GM18909 (cell line): ENCODE measurements around the gene PDCD10.

Experiments
- ATAC-seq: cut with Tn5 transposase; IDR thresholded peaks from one replicate; pipeline ENCODE4 v1.9.1; 2021; ENCODE audit warnings: mild to moderate bottlenecking; ENCODE audit not compliant: unreplicated experiment, poor library complexity

The PDCD10 gene

DNA sequence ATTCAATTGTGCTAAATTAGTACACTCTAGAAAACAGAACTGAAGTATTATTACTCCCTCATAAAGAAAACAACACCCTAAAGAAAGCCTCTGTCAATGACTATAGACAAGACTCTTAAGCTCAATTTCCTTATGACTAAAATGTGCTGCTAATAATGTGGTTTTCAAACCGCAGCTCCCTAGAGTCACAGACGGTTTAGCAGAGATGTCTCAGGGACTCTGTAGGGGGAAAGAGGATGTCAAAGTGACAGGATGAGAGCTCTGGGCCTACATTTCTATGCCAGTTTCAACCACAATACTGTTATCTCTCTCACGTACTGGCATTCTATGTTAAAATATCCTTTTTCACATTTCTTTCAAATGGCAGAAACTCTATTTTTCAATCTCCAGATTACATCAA lies 43.3 kb downstream of the PDCD10 start:
- peak; percentile 100 for ATAC-seq

DNA sequence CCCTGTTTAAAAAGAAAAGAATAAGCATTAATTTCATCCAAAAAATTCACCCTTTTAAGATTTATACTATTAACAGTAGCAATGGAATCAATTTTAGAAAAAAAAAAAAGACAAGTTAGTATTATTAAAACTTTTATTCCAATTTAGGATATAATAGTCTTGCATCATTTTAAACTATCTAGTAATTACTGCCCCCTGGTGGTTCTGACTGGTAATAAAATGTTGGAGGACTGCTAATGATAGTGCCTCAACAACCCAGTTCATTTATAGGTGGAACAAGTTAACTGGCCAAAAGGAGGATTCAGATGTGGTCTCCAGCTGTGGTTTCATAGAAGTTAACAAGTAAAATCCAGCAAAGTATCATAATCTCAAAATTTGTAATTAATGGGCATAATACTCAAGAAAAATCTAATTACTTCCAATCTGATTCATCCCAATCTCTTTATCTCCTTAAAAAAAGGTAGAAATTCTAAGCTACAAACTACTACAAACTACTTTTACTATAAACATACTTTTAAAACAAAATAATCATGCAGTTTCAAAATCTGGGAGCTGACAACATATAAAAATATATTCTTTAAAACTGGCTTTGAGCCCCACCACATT lies 50.2 kb downstream of the PDCD10 start:
- peak; percentile 86 for ATAC-seq

DNA sequence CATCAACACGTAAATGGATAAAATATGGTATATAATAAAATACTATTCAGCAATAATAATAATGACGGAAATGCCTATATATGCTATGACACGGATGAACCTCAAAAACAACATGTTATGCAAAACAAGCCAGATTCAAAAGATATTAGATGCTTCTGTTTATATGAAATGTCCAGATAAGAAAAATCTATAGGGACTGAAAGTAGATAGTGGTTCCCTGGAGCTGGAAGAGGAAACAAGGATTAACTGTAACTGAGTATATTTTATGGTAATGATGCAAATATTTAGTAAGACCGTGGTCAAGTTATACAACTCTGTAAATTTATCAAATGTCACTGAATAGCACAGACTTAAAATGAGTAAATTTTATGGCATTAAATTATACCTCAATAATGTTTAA lies 55.2 kb downstream of the PDCD10 start:
- ATAC-seq = no peak

DNA sequence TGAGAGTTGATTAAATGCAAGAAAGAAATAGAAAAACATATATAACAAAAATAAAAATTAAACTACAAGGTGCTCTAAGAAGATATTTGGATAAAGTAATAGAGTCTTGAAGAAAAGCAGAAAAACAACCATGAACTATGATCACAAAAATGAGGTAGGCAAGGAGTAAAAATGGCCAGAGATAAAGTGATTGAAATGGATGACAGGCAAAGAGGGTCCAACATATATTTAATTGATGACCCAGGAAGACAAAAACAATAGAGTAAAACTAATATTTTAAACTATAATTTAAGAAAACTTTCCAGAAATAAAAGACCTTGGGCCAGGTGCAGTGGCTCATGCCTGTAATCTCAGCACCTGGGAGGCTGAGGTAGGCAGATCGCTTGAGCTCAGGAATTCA lies 58.8 kb downstream of the PDCD10 start:
- ATAC-seq = no peak

DNA sequence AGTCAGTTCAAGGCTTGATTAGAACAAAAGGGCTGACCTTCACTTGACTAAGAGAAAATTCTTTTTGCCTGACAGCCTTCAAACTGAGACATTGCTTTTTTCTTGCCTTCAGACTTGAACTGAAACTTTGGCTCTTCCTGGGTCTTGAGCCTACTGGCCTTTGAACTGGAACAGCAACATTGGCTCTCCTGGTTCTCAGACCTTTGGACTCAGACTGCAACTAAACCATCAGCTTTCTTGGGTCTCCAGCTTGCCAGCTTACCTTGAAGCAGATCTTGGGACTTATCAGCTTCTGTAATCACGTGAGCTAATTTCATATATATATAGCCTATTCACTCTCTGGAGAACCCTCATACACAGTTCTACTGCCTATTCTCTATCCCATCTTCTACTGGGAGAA lies 61.5 kb downstream of the PDCD10 start:
- no peak for ATAC-seq

DNA sequence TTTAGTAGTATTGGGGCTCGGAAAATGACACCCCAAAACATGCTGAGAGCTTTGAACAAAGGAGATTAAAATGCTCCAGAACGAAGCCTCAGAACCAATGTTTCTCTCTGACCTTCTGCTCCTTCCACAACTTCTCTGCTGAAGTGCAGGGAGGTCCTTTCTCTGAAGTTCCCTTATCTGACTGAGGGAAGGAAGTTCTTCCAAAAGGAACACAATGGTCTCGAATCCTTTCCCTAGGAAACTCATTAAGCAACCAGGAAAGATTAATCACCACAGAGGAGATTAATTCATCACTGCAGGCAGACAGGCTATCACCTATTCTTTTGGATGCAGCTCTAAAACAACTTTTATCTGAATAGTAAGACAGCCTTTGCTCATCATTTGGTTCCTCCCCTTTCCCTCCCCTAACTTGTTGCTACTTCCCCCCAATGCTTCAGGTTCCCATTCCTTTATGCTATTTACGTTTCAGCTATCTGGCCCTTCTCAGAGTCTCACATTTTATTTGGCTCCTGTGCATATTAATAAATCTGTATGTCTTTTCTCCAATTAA lies 62.7 kb downstream of the PDCD10 start:
- no peak for ATAC-seq

DNA sequence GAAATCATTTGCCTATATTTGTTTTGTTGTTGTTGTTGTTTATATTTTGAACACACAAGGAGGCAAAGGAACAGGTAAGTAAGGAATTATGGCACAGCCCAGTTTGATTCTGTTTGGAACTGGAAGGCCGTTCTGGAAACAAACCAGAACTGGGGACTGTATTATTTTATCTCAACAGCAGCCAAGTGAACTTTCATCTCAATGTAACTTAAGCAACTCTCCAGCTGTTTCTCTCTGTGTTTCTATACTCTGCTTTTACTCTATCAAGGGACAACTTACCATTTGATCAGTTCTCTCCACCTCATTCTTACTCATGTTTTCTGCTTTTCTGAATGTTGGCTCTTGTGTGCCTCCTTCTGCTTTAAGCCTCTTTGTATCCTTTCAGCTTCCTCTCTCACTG lies 65.0 kb downstream of the PDCD10 start:
- ATAC-seq = no peak

DNA sequence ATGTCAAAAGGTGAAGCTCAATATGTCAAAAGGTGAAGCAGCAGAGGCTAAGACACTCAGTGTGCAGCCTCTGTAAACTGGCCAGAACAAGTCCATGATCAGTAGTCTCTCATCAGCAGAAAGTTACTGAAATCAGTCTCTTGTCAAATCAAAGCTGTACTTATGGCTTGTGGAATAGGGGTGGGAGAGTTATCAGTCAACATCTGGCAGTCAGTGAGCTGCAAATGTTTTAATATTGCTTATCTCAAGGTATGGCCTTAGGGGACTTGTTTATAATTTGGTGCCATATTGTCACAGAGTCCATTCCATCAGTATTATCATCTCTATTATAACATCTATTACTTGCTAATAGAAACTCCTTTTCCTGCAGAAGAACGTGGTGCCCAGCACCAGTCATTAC lies 66.0 kb downstream of the PDCD10 start:
- ATAC-seq = no peak

DNA sequence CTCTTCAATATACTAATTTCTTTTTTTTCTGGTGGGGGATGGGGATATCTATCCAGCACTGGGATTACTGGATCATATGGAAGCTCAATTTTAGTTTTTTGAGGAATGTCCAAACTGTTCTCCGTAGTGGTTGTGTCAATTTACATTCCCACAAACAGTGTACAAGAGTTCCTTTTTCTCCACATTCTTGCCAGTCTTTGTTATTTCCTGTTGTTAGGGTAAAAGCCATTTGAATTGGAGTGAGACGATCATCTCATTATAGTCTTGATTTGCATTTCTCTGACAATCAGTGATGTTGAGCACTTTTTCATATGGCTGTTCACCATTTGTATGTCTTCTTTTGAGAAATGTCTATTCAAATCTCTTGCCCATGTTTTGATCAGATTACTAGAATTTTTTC lies 68.1 kb downstream of the PDCD10 start:
- ATAC-seq = no peak

DNA sequence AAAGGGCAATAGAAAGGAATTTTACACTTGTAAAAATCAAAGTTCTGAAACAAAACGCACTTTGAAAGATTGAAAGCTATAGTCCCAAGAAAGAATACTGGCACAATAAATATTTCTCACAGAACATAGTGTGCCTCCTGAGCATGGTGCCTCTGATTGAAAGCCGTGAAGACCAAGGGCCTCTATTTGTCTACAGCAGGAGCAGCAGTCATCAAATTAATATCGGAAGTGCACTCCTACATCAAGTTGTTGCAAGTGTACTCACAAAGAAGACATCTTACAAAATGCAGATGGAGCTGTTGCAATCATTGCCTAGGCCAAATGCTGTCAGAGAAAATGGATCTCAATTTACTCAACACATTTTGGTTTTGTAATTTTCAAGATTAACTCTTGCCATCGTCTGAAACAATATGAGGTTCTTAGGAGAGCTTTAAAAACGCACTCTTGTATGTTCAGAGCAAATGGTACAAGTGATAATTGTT lies 71.7 kb downstream of the PDCD10 start:
- ATAC-seq = no peak

DNA sequence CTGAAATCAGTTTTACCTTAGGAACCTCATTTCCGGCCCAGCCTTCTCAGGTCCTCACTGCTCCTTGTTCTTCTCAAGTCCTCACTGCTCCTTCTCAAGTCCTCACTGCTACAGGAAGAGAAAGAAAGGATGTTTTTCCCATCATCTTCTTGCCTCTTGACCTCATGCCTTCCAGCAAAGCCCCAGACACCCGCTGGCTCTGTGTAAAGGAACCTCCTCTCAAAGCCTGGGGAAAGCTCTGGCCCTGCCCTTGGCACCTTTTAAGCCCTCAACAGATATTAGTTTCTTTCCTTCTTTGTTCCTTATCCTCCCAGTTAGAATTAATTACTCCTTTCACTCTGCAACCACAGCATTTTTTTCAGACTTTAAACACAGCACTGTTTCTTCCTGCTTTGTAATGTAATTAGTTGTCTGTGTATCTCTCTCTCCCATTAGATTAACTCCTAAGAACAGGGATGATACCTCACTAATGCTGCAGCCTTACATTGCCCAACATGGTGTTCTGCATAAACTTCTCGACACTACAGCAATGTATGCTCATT lies 76.9 kb downstream of the PDCD10 start:
- no peak for ATAC-seq

DNA sequence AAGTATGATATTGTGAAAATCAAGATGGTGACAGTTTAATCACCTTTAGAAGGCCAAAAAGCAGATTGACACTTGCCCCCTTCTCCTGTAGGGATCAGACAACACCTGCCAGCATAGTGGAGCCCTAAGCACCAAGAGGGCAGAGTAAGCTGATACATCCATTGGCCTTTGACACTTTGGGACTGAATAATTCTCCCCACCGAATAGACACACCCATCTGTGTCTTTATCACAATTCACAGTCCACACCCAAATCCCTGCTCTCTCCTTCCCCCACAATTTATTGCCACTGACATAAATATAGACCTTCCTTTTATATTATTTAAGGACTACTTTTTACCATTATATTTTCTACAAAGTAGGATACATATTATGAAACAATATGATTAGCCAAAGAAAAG lies 77.9 kb downstream of the PDCD10 start:
- ATAC-seq = no peak

DNA sequence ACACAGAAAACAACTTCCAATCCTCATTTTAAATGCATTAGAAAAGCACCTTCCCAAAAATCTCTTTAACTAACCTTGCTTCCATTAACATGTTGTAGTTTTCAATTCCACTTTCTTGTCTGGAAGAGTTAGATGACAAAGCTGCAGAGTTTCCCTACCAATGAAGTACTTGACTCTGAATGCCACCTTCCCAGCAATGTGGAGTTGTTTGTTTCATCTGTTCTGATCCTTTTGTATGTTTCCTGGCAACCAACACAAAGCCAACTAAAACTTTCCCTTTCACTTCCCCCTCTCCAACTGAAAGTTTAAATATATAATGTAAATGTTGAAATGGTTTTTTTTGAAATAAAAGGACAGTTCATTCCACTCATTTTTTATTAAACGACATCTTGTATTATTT lies 80.9 kb downstream of the PDCD10 start, which contains the start of gene WDR49:
Gene WDR49, minus strand, starts transcription at position 183 of the 400 bp plus-strand sequence. CDS start 517 bp downstream, outside the sequence.
- ATAC-seq = no peak

DNA sequence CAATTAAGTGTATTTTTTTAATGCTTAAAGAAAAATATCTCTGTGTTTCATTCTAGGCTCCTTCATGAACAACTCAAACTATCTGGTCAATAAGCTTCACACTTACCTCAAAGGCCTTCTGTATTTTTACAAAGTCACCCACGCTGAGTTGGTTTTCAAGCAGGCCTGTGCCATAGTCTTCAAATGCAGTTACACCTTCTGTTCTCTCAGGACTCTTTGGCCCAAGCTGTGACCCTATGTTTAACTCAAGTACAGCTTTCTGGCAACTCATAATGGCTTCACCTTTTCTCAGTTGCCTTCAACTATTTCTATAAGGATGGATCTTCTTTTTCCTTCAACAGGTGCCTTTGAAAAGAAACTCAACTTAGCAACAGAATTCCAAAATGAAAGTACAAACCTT lies 81.5 kb downstream of the PDCD10 start:
- ATAC-seq = no peak

DNA sequence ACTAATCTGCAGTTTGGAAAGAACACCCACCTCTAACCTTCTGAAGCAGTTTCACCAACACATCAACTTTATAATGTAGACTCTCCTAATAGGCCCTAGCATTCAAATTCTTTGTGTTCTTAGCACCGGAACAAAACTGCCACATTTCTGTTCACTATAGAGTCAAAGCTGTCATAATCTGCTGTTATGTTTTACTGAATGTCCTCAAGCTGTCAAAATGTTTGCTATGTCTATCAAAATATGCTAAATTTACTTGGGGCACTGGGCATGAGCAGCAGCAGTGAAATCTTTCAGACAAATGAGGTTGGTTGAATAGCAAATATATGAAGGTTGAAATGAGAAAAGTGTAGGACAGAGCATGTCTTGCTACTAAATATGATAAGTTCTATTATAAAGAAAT lies 82.9 kb downstream of the PDCD10 start:
- ATAC-seq = no peak

DNA sequence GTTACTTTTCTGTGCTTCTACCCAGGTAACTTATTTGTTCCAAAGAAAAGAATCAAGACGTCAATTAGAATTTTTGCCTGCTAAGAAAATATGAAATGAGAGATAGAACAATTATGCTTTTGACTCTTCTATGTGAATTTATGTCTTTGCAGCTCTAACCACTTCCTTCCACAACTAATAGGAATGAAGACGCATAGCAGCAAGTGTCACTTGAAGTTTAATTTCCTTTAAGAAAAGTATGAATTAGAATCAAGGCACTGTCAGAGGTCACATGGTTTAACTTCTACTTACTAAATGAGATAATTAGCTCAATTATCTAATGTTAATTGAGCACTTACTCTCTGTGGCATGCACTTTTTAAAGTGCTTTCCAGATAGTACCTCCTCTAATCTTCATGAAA lies 84.2 kb downstream of the PDCD10 start:
- ATAC-seq = no peak

DNA sequence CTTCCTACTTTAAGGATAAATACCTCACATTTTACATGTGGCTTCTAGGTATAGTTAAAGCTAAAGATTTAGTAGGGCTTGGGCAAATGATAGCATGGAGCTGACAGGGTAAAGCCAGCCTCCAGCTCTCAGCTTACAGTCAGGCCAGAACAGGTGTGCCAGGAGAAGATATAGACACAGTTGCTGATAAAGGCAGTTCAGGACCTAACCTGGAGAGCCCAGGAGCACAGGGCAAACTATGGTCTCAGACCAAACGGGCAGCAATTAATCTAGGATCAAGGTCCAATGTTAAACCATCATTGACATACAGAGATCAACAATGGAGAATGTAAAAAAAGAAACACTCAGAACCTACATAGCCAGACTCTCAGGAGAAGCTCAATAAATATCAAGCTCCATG lies 84.9 kb downstream of the PDCD10 start:
- no peak for ATAC-seq

DNA sequence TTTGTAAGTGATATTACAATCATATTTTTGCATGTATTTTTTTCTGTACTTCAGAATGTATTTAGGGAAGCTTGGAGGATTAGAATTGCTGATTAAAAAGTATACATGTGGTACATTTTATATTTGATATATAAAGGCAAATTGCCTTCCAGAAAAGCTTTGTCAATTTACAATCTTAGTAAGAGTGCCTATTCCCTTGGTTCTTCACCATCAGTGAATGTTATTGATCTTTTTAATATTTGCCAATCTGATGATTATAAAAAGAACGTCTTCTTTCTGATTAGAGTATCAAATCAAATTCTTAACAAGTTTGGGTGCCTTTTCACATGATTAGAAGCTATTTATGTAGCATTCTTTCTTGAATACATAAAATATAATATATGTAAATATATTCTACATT lies 90.1 kb downstream of the PDCD10 start:
- ATAC-seq = no peak
